ENCODE measurements around the gene KPNA3. TPM values are rescaled to one million over a fixed set of nuclear protein-coding genes. Genes with fewer than 3 reads are reported as not detected.

The KPNA3 gene
- total RNA-seq, 1 experiment from 2014 or later = 35.0 TPM

DNA sequence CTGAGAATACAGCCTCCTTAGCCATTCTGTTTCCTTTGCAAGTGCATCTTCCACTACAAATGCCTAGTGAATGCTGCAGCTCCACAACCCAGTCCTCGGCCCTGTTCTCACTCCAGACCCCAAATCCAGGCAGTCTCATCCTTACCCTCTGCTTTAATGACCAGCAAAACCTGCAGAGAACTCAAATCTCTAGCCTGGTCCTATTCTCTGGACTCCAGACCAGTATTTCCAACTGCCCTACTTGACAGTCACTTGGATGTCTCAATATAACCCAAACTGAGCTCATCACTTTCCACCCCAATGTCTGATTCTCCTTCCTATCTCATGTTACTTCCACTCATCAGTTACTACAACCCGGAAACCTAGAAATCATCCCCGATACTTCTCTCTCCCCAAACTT is 98.6 kb downstream of the KPNA3 start:
- no peak for DNase-seq
- H3K36me3 ChIP-seq (ENCODE audit: low read depth) = peaks cover 5% of the 10 kb centered on the region; the same call in 1 of the 2 replicates
- H4K20me1 ChIP-seq (ENCODE audit: insufficient read depth) = peaks cover 5% of the 10 kb centered on the region; the same call in 1 of the 2 replicates
- no peak overlapping the region for H3K27ac ChIP-seq
- peaks cover 20% of the 10 kb centered on the region; the same call in 1 of the 2 replicates for H3F3A ChIP-seq (ENCODE audit: insufficient read depth, low read depth)
- H3K9me2 ChIP-seq (ENCODE audit: insufficient read depth) = no peaks in the 10 kb centered on the region
- no TSS peak for BruUV-seq (replicated peaks)
- no peak overlapping the region for H3K4me2 ChIP-seq
- H2AFZ ChIP-seq = no peak overlapping the region
- no peak overlapping the region for H3K4me3 ChIP-seq
- H3K27me3 ChIP-seq (ENCODE audit: insufficient read depth, low read depth) = no peaks in the 10 kb centered on the region
- H3K4me1 ChIP-seq (replicated peaks; ENCODE audit: insufficient read depth) = peaks cover 32% of the 10 kb centered on the region
- peaks cover 22% of the 10 kb centered on the region for H3K79me2 ChIP-seq (ENCODE audit: low read depth)
- POLR2A ChIA-PET (ENCODE audit: unreplicated experiment) = no interaction called here
- no peaks in the 10 kb centered on the region for H3K9me3 ChIP-seq (ENCODE audit: insufficient read depth, low read depth)
- CTCF ChIA-PET = interaction anchor here (0.6 kb wide), 1 partner anchor 153 kb away, joined by 4 read pairs; no protein-coding TSS in a partner anchor
- TF ChIP-seq, protein P1, sequence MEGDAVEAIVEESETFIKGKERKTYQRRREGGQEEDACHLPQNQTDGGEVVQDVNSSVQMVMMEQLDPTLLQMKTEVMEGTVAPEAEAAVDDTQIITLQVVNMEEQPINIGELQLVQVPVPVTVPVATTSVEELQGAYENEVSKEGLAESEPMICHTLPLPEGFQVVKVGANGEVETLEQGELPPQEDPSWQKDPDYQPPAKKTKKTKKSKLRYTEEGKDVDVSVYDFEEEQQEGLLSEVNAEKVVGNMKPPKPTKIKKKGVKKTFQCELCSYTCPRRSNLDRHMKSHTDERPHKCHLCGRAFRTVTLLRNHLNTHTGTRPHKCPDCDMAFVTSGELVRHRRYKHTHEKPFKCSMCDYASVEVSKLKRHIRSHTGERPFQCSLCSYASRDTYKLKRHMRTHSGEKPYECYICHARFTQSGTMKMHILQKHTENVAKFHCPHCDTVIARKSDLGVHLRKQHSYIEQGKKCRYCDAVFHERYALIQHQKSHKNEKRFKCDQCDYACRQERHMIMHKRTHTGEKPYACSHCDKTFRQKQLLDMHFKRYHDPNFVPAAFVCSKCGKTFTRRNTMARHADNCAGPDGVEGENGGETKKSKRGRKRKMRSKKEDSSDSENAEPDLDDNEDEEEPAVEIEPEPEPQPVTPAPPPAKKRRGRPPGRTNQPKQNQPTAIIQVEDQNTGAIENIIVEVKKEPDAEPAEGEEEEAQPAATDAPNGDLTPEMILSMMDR (conservative IDR thresholded peaks at IDR 0.05) = no peak
- TF ChIP-seq EZH2 (IDR thresholded peaks at IDR 0.05; ENCODE audit: low read depth) = no peak
- intact Hi-C loops (cut with micrococcal nuclease; ENCODE audit: unreplicated experiment) = loop anchor here (5.0 kb wide), 1 partner anchor 243 kb away; the partner anchor contains the start of gene SPRYD7

DNA sequence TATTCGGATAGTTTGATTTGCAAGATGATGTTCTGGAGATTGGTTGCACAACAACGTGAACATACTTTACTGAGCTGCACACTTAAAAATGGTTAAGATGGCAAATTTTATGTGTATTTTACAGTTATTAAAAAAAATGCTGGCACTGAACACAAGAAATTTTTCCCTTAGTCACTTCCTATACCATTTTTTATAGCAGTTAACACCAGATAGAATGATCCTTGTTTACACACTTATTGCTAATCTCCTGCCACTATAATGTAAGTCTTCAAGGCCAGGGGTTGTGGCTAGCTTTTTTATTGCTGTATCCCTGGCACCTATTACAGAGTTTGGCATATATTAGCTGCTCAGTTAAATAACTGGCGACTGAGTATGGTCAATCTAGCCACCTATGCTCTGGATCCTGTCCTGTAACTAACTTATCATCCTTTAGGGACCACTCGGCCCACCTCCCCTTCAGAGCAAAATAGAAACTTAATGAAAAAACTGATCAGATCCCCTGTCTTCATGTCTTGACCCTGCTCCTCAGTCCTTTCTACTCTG is 99.2 kb downstream of the KPNA3 start:
- DNase-seq = peak in 1 of 2 experiments; percentile 52
- Histone ChIP-seq H3F3A (ENCODE audit: insufficient read depth, low read depth) (peaks cover 20% of the 10 kb centered on the region; the same call in 1 of the 2 replicates), H3K27me3 (ENCODE audit: insufficient read depth, low read depth) (no peaks in the 10 kb centered on the region), H2AFZ (no peak overlapping the region), H3K9me2 (ENCODE audit: insufficient read depth) (no peaks in the 10 kb centered on the region), H3K4me3 (no peak overlapping the region), H3K9me3 (ENCODE audit: insufficient read depth, low read depth) (no peaks in the 10 kb centered on the region), H3K27ac (no peak overlapping the region), H3K4me2 (no peak overlapping the region), H3K36me3 (ENCODE audit: low read depth) (peaks cover 6% of the 10 kb centered on the region; the same call in 1 of the 2 replicates), H3K79me2 (ENCODE audit: low read depth) (peaks cover 28% of the 10 kb centered on the region), H3K4me1 (replicated peaks; ENCODE audit: insufficient read depth) (peaks cover 33% of the 10 kb centered on the region), H4K20me1 (ENCODE audit: insufficient read depth) (peaks cover 6% of the 10 kb centered on the region; the same call in 1 of the 2 replicates)
- ChIA-PET CTCF (interaction anchor here (0.5 to 0.7 kb wide), 2 partner anchors 17 to 24 kb away, joined by 3 to 4 read pairs; no protein-coding TSS in a partner anchor), POLR2A (ENCODE audit: unreplicated experiment) (no interaction called here)
- TF ChIP-seq EZH2 (IDR thresholded peaks at IDR 0.05; ENCODE audit: low read depth) = no peak
- TF ChIP-seq, protein P1 (conservative IDR thresholded peaks at IDR 0.05) = no peak
- intact Hi-C loops (cut with micrococcal nuclease; ENCODE audit: unreplicated experiment) = loop anchor here (5.0 kb wide), 1 partner anchor 244 kb away; the partner anchor contains the start of gene SPRYD7
- no TSS peak for BruUV-seq (replicated peaks)

DNA sequence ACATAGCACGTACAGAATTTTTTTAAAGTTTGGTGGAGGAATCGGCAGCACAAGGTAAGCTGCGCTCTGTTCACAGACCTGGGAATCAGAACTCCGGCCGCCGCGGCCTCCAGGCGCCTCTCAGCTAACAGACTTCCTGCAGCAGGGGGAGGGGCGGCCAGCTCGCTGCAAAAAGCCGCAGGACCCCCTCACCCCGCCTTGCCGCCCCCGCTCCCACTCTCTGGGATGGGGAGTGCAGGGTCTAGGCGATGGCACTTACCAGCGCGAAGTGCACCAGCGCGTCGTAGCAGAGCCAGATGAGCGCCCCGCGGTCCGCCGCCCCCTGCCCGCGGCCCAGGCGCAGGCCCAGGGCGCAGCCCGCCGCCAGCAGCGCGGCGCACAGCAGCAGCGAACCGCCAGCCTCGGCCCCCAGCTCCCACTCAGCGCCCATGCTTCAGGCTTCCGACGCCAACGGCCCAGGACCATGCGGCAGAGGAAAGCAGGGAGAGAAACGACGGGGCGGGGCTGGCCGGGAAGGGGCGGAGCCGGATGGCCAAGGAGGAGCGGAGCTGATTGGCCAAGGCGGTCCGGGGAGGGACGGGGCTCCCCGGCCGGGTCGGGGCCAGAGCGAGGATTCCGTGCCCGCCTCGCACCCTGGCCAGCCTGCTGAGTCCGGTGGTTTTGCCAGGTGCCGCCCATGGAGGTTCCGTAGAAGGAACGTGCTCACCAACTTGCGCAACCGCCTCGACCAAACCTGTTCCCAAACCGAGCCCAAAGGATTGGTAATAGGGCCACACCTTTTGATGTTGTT is 101.3 kb downstream of the KPNA3 start, which contains the start of gene EBPL:
TSS of gene EBPL (minus strand) at position 492 of the 790 bp plus-strand sequence. CDS start at position 430, 62 bp downstream.
- POLR2A ChIA-PET (ENCODE audit: unreplicated experiment) = interaction anchor here (0.5 to 0.7 kb wide), 3 partner anchors 82 to 185 kb away, joined by 4 to 5 read pairs (median 5); partner anchors contain the start of gene KPNA3
- peak; percentile 92 to 96 for DNase-seq
- peaks cover 6% of the 10 kb centered on the region; the same call in 1 of the 2 replicates for H4K20me1 ChIP-seq (ENCODE audit: insufficient read depth)
- H3K4me3 ChIP-seq = peak within 1 kb of the TSS; percentile 71
- TF ChIP-seq, protein P1 (conservative IDR thresholded peaks at IDR 0.05) = no peak
- TF ChIP-seq EZH2 (IDR thresholded peaks at IDR 0.05; ENCODE audit: low read depth) = no peak
- H2AFZ ChIP-seq = peak within 1 kb of the TSS; percentile 82
- peaks cover 20% of the 10 kb centered on the region; the same call in 1 of the 2 replicates for H3F3A ChIP-seq (ENCODE audit: insufficient read depth, low read depth)
- H3K27ac ChIP-seq = peak within 1 kb of the TSS; percentile 91
- H3K9me3 ChIP-seq (ENCODE audit: insufficient read depth, low read depth) = no peaks in the 10 kb centered on the region
- intact Hi-C loops (cut with micrococcal nuclease; ENCODE audit: unreplicated experiment) = loop anchor here (1.0 to 5.0 kb wide), 3 partner anchors 102 to 246 kb away; partner anchors contain the start of gene SPRYD7
- peaks cover 33% of the 10 kb centered on the region for H3K4me1 ChIP-seq (replicated peaks; ENCODE audit: insufficient read depth)
- no TSS peak for BruUV-seq (replicated peaks)
- H3K9me2 ChIP-seq (ENCODE audit: insufficient read depth) = no peaks in the 10 kb centered on the region
- peaks cover 12% of the 10 kb centered on the region; the same call in 1 of the 2 replicates for H3K36me3 ChIP-seq (ENCODE audit: low read depth)
- peak within 1 kb of the TSS; percentile 83 for H3K4me2 ChIP-seq
- H3K79me2 ChIP-seq (ENCODE audit: low read depth) = peaks cover 49% of the 10 kb centered on the region
- CTCF ChIA-PET = interaction anchor here (0.6 to 1.1 kb wide), 2 partner anchors 89 to 100 kb away, joined by 3 to 5 read pairs; no protein-coding TSS in a partner anchor
- H3K27me3 ChIP-seq (ENCODE audit: insufficient read depth, low read depth) = no peaks in the 10 kb centered on the region
